Heart left ventricle (tissue), 13 donors: ENCODE measurements around the gene GLRX3.

Experiments
- POLR2A ChIP-seq, 2 donors: fragments of 450-650 bp; IDR thresholded peaks; one replicate each; pipeline ENCODE4 v1.6.1; 2017; ENCODE audit warnings: antibody characterized with exemption in 2 of 2, mild to moderate bottlenecking in 2 of 2, moderate library complexity in 2 of 2
- TF ChIP-seq, protein P1 (sequence below), 12 donors: fragments of 200-600 bp; sonication (generic) in 4 of 12; IDR thresholded peaks; one replicate each; pipeline versions ENCODE4 v1.5.0 to v1.8.0; 2018 to 2022; ENCODE audit warnings: antibody characterized with exemption in 12 of 12, mild to moderate bottlenecking in 5 of 12
- donor health status: ischemic (EF 13 %, LVEDD 7.1; RV severe dilation, severe dysfunction).
- donor health status: DM: no; HTN: yes; CAD: no.
- donor health status: DM: no; HTN: no; CAD: no.
- donor health status: ischemic (EF 25% LVEDD 6.9; RV normal size, moderate dysfunction).
- donor health status: ischemic (EF 25% LVEDD 5.7; RV mildly dilated, moderate dysfunction).
- donor health status: ischemic (EF 35%, LVEDD 5.7; RV mildly dilated, moderate dysfunction).
- donor health status: nonischemic (EF 11% LVEDD 7.7; RV severe dilation, severe dysfunction).
- donor health status: DM: yes; HTN: yes; CAD: no.
- donor health status: PGD.
- donor health status: ischemic (EF 29% LVEDD 5.4; RV normal size, mild dysfunction).
- donor health status: nonischemic (EF 23%, LVEDD 6.1; RV moderate dilation, normal function).

DNA sequence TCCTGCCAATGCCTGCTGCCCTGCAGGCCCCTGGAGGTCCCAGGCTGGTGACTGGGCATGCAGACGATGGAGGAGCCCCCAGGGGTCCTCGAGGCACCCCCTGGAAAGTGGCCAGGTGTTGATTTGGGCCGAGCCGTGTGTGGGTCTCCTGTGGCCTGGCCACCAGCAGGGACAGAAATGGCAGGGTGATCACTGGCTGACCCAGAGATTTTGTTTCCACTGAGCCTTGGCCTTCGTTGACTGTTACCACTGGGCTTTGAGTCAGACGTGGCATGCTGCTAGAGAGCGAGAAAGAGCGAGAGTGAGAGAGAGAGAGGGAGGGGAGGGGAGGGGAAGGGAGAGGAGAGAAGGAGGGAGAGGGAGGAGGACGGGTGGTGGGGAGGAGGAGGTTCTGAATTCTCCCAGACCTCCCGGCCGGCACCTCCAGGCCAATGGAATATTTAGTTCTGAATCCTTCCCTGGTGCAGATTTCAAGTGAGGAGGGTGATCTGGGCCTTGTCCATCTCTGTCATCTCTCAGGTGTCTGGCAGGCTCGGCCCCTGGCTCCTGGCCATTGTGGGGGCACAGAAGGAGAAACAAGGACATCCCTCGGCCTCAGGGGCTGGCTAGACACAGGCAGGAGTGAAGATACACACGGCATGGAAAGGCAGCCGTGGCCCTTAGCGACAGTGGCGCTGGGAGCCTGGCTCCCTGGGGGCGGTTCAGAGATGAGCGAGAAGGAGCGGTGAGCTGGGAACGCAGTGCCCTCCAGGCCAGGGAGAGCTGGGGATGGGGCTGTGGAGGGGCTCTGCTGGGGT lies 58.2 kb downstream of the GLRX3 start:
- TF ChIP-seq, protein P1, sequence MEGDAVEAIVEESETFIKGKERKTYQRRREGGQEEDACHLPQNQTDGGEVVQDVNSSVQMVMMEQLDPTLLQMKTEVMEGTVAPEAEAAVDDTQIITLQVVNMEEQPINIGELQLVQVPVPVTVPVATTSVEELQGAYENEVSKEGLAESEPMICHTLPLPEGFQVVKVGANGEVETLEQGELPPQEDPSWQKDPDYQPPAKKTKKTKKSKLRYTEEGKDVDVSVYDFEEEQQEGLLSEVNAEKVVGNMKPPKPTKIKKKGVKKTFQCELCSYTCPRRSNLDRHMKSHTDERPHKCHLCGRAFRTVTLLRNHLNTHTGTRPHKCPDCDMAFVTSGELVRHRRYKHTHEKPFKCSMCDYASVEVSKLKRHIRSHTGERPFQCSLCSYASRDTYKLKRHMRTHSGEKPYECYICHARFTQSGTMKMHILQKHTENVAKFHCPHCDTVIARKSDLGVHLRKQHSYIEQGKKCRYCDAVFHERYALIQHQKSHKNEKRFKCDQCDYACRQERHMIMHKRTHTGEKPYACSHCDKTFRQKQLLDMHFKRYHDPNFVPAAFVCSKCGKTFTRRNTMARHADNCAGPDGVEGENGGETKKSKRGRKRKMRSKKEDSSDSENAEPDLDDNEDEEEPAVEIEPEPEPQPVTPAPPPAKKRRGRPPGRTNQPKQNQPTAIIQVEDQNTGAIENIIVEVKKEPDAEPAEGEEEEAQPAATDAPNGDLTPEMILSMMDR (IDR thresholded peaks at IDR 0.05) = no peak
- TF ChIP-seq POLR2A (IDR thresholded peaks at IDR 0.05) = no peak
